Measurements from ENCODE around the gene RBM34. TPM values are rescaled to one million over a fixed set of nuclear protein-coding genes. Genes with fewer than 3 reads are reported as not detected.
A peak's percentile ranks its signal among the peaks of the same experiment; 100 is the strongest.
"Not testable (repeated sequence)": the region's sequence is repeated elsewhere in the genome, so short reads cannot be mapped to it uniquely, and the experiment has no call there.

The RBM34 gene
- total RNA-seq, 3 donors from 2014 or later: 42.9 to 54.0 (median 52.2) TPM

GRCh38 chr1:235100194-235100772, 60.8 kb downstream of the RBM34 start:
- Histone ChIP-seq H3K27me3 (no peaks in the 10 kb centered on the region), H3K27ac (no peak overlapping the region), H3K4me1 (no peaks in the 10 kb centered on the region), H3K4me3 (no peak overlapping the region), H3K36me3 (no peaks in the 10 kb centered on the region), H3K9me3 (no peaks in the 10 kb centered on the region)
- TF ChIP-seq POLR2AphosphoS5 (IDR thresholded peaks at IDR 0.05) (peak in 1 of 3 donors; percentile 37), CTCF (IDR thresholded peaks at IDR 0.05) (no peak)
- no peak for DNase-seq (ENCODE audit: low spot score in 2 of 2)
- intact Hi-C loops (cut with DNase I; ENCODE audit: low total_unique reads): no loop called here

- no peak for DNase-seq (ENCODE audit: low spot score in 2 of 2)
- Histone ChIP-seq H3K27me3 (no peaks in the 10 kb centered on the region), H3K36me3 (no peaks in the 10 kb centered on the region), H3K9me3 (no peaks in the 10 kb centered on the region), H3K4me1 (no peaks in the 10 kb centered on the region), H3K27ac (no peak overlapping the region), H3K4me3 (no peak overlapping the region)
- no peak for TF ChIP-seq POLR2A (IDR thresholded peaks at IDR 0.05)
- intact Hi-C loops (cut with DNase I; ENCODE audit: low total_unique reads): no loop called here
Measured at GRCh38 chr1:235098991-235099390, 62.1 kb downstream of the RBM34 start.

DNA sequence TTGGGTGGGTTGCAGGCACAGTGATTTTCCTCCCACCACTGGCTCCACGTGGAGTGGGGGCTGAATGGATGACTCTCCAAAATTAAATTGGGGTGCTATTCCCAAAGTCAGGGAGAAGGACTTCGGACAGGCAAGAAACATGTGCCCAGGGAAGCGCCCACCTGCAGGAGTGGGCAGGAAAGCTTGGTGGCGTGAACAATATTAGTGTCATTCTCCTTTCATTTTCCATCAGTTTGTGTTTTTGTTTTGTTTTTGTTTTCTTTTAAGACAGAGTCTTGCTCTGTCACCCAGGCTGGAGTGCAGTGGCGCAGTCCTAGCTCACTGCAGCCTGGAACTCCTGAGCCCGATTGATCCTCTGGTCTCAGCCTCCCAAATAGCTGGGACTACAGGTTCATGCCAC, 62.5 kb downstream of the RBM34 start:
- DNase-seq (ENCODE audit: low spot score in 2 of 2): no peak
- Histone ChIP-seq H3K36me3 (no peaks in the 10 kb centered on the region), H3K4me3 (no peak overlapping the region), H3K9me3 (no peaks in the 10 kb centered on the region), H3K27me3 (no peaks in the 10 kb centered on the region), H3K4me1 (peaks cover 0 to 3% of the 10 kb centered on the region in 2 donors), H3K27ac (no peak overlapping the region)
- intact Hi-C loops (cut with DNase I; ENCODE audit: low total_unique reads): no loop called here
- TF ChIP-seq POLR2AphosphoS5 (IDR thresholded peaks at IDR 0.05): no peak
- TF ChIP-seq CTCF (IDR thresholded peaks at IDR 0.05): no peak
- TF ChIP-seq POLR2A (IDR thresholded peaks at IDR 0.05): no peak

- DNase-seq (ENCODE audit: low spot score in 2 of 2); H3K4me3 ChIP-seq; H3K27ac ChIP-seq; H3K27me3 ChIP-seq; H3K4me1 ChIP-seq; H3K36me3 ChIP-seq; H3K9me3 ChIP-seq; intact Hi-C loops (cut with DNase I; ENCODE audit: low total_unique reads): not testable (repeated sequence)
Measured at GRCh38 chr1:235097501-235097900, 63.5 kb downstream of the RBM34 start.

DNA sequence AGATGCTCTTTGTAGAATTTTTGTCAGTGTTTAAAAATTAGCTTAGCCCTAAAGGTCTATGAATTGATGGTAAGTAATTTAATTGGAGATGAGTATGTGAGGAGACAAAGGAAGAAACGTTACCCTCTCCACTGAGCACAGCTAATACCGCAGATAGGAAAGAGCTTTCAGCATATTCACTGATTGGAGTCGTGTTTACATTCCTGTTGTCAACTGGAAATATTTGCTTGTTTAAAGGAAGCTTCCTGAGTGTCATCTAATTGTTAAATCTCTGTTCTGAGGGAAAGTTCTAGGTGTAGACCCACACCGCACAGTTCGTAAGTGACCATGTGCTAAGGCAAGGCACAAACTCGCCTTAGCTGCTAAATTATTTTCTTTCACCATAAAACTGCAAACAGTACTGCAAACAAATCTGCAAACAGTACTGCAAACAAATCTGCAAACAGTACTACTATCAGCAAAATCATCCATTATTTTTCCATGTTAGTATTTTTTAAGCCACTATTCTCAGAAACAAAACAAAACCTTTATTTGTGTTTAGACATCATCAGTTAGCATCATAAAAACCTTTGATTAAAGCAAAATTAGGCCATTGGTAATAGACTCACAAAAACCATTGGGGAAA, 65.0 kb downstream of the RBM34 start:
- Histone ChIP-seq H3K9me3 (no peaks in the 10 kb centered on the region), H3K4me1 (peaks cover 0 to 7% of the 10 kb centered on the region in 2 donors), H3K27me3 (no peaks in the 10 kb centered on the region), H3K4me3 (no peak overlapping the region), H3K36me3 (no peaks in the 10 kb centered on the region), H3K27ac (no peak overlapping the region)
- intact Hi-C loops (cut with DNase I; ENCODE audit: low total_unique reads): no loop called here
- no peak for DNase-seq (ENCODE audit: low spot score in 2 of 2)
- no peak for TF ChIP-seq CTCF (IDR thresholded peaks at IDR 0.05)
- TF ChIP-seq POLR2AphosphoS5 (IDR thresholded peaks at IDR 0.05): no peak
- no peak for TF ChIP-seq POLR2A (IDR thresholded peaks at IDR 0.05)

DNA sequence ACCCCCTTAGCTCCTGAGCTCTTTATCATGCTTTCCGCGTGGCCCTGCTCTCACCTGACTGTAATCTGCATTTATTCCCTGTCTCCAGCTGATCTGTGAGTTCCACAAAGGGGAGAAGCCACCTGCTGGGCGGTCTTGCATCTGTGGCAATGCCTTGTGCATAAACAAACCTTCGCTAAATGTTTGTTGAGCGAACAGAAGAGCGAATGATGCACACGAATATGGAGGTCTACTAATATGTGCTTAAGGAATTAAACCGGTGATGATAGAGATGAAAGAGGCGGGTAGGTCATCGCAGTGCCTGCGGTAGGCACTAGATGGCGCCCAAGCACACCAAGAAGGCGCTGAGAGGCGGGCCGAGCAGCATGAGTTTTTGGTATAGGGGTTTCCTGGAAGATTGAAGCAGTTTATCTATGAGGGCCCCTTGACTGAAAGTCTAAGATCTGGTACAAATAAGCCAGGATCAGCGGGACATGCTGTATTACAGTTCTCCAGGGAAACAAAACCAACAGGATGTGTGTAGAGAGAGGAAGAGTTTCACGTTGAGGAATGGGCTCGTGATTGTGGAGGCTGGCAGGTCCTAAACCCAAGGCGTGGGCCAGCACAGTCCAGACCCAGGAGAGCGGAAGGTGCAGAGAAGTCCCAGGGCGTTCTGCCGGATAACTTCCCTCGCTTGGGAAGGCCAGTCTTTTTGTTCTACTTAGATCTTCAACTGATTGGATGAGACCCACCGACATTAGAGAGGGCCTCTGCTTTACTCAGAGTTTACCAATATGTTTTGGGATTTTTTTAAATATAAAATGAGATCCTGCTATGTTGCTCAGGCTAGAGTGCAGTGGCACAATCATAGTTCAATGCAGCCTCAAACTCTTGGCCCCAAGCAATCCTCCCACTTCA, 67.1 kb downstream of the RBM34 start:
- H3K36me3 ChIP-seq: no peaks in the 10 kb centered on the region
- H3K27me3 ChIP-seq: no peaks in the 10 kb centered on the region
- H3K27ac ChIP-seq: no peak overlapping the region
- TF ChIP-seq POLR2AphosphoS5 (IDR thresholded peaks at IDR 0.05): peak in 1 of 3 donors; percentile 9
- peak in 2 of 3 donors; percentile 75 to 86 for TF ChIP-seq CTCF (IDR thresholded peaks at IDR 0.05)
- TF ChIP-seq POLR2A (IDR thresholded peaks at IDR 0.05): no peak
- H3K9me3 ChIP-seq: no peaks in the 10 kb centered on the region
- peak overlapping the region in 2 of 3 donors; percentile 25 to 36 for H3K4me3 ChIP-seq
- DNase-seq (ENCODE audit: low spot score in 2 of 2): peak; percentile 56 to 71
- peaks cover 0 to 7% of the 10 kb centered on the region in 2 donors for H3K4me1 ChIP-seq
- intact Hi-C loops (cut with DNase I; ENCODE audit: low total_unique reads): no loop called here
